Measurements from ENCODE around the gene RBM4. TPM values are rescaled to one million over a fixed set of nuclear protein-coding genes. Genes with fewer than 3 reads are reported as not detected.

RBM4 gene
- total and polyA plus RNA-seq, 9 of the 15 experiments (the other 6 are each of a cell fraction or from before 2014, with no cell fraction given): 81.6 to 233 (median 122) TPM

DNA sequence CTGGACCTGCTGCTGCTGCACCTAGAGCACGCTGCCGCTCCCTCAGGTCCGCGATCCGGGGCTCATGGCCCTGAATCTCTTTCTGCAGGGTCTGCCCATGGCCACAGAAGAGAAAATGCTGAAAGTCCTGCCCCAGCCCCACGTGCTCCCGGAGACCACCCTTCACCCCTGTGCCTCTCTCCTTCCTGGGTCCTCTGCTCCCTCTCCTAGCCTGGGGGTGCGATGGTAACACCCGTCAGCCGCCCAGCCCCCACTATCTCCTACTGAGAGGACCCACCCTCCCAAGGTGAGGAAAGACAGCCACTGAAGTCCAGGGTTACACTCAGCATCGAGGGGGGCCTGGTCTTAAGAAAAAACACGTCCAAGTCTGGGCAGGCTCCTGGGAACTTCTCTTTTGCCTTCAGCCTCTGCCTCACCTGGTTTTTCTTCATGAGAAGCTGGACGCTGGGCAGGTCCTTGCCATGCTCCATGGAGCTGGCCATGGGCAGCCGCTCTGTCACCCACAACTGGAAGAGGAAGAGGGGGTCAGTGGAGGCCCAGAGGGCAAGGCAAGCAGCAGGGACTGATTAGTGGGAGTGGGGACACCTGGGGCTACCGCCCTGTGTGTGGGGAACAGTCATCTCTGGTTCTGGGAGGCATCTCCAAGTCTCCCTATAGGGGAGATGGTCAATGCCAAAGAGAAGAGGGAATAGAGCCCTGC is 55.0 kb downstream of the RBM4 start:
- H3K9me1 ChIP-seq (ENCODE audit: control insufficient read depth, insufficient read depth, low read length): no peaks in the 10 kb centered on the region

DNA sequence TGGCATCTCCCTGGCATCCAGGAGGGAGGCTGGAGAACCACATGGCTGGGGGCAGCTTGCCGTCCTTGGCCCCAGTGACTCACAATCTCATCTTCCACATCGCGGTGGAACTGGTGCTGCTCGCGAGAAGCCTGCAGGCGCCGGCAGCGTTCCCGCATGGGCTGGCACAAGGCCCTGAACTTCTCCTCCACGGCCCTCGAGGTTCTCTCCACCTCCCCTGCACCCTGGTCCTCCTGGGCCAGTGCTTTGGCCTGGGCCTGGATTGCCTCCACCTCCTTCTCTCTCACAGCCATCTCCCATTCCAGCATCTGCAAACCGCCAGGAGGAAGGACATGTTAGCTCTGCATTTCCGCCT is 55.5 kb downstream of the RBM4 start:
- POLR2A ChIA-PET: interaction anchor here (0.7 kb wide), 1 partner anchor 136 kb away, joined by 3 read pairs; no protein-coding TSS in a partner anchor

More for the DNA sequence above, 55.0 kb downstream of the RBM4 start:
- TF ChIP-seq RBFOX2 (IDR thresholded peaks at IDR 0.05; ENCODE audit: low read depth, low read length) (peak; percentile 25; the same call in 1 of the 2 replicates), RBM22 (IDR thresholded peaks at IDR 0.05; ENCODE audit: low read depth, low read length, poor library complexity, severe bottlenecking) (peak; percentile 38), ZNF263 (CRISPR knock-in tag; IDR thresholded peaks at IDR 0.05; ENCODE audit: borderline replicate concordance) (no peak)
- no TSS peak for BruUV-seq (replicated peaks)
- ChIA-PET CTCF (ENCODE audit: low intra/inter-chr PET ratio) (interaction anchor here (0.8 to 4.4 kb wide), 5 partner anchors 136 to 192 kb away, joined by 3 to 73 read pairs (median 4); no protein-coding TSS in a partner anchor), POLR2A (interaction anchor here (0.7 to 2.1 kb wide), 3 partner anchors 8 to 141 kb away, joined by 3 to 7 read pairs (median 3); no protein-coding TSS in a partner anchor)
- FAIRE-seq (no peak), DNase-seq (ENCODE audit: extremely low read depth in 1 of 4, low spot score in 3 of 4) (no peak), ATAC-seq (no peak)
- peak overlapping the region in 1 of 2 experiments; percentile 62; a peak in 1 of 4 replicates for H3K9ac ChIP-seq (ENCODE audit: insufficient read depth in 1 of 2, low read depth in 2 of 2, low read length in 2 of 2)
- H4K20me1 ChIP-seq (replicated peaks; ENCODE audit: control insufficient read depth, insufficient read depth, low read length): 0 out of 2 replicates have a peak, but pooled peaks cover 4% of the 10 kb centered on the region
- no peaks in the 10 kb centered on the region for H3K9me3 ChIP-seq (replicated peaks; ENCODE audit: control insufficient read depth, insufficient read depth, low read depth, low read length)
- H3K27me3 ChIP-seq (ENCODE audit: control insufficient read depth in 2 of 2, insufficient read depth in 2 of 2, low read length in 2 of 2): no peaks in the 10 kb centered on the region
- H3K27ac ChIP-seq (ENCODE audit: extremely low read depth, low read depth, low read length): no peak overlapping the region
- in situ Hi-C loops (cut with MboI) (loop anchor here (5.0 kb wide), 2 partner anchors 139 to 289 kb away; no protein-coding TSS in a partner anchor), intact Hi-C loops (cut with micrococcal nuclease) (loop anchor here (1.0 to 2.0 kb wide), 3 partner anchors 141 to 283 kb away; no protein-coding TSS in a partner anchor)
- no peak overlapping the region for H2AFZ ChIP-seq (ENCODE audit: low read depth, low read length)
- H3K4me3 ChIP-seq: no peak overlapping the region
- H3K4me2 ChIP-seq (ENCODE audit: insufficient read depth, low read length): no peak overlapping the region
- H3K79me2 ChIP-seq (ENCODE audit: control insufficient read depth, insufficient read depth, low read length): no peaks in the 10 kb centered on the region
- WGBS (ENCODE audit: insufficient coverage, low coverage, missing lambda C conversion rate): 90% methylated on average over 14 of the region's 15 CpGs
- peaks cover 90% of the 10 kb centered on the region; the same call in 2 of the 3 replicates for H3K36me3 ChIP-seq (ENCODE audit: control insufficient read depth, insufficient read depth, low read length)
- H3K4me1 ChIP-seq (replicated peaks in 1 of 2; ENCODE audit: control insufficient read depth in 2 of 2, insufficient read depth in 2 of 2, low read length in 2 of 2): peaks cover 0 to 22% of the 10 kb centered on the region in 2 experiments; a peak in 2 of 5 replicates

More for the DNA sequence above, 55.5 kb downstream of the RBM4 start:
- no peak for DNase-seq (ENCODE audit: extremely low read depth in 1 of 4, low spot score in 3 of 4)
- Histone ChIP-seq H3K36me3 (ENCODE audit: control insufficient read depth, insufficient read depth, low read length) (peaks cover 90% of the 10 kb centered on the region; the same call in 2 of the 3 replicates), H3K27ac (ENCODE audit: extremely low read depth, low read depth, low read length) (no peak overlapping the region), H2AFZ (ENCODE audit: low read depth, low read length) (no peak overlapping the region), H3K4me2 (ENCODE audit: insufficient read depth, low read length) (no peak overlapping the region), H3K9ac (ENCODE audit: insufficient read depth in 1 of 2, low read depth in 2 of 2, low read length in 2 of 2) (peak overlapping the region in 1 of 2 experiments; percentile 55; a peak in 1 of 4 replicates), H3K9me1 (ENCODE audit: control insufficient read depth, insufficient read depth, low read length) (no peaks in the 10 kb centered on the region), H3K9me3 (replicated peaks; ENCODE audit: control insufficient read depth, insufficient read depth, low read depth, low read length) (no peaks in the 10 kb centered on the region), H4K20me1 (replicated peaks; ENCODE audit: control insufficient read depth, insufficient read depth, low read length) (0 out of 2 replicates have a peak, but pooled peaks cover 4% of the 10 kb centered on the region), H3K4me3 (no peak overlapping the region), H3K79me2 (ENCODE audit: control insufficient read depth, insufficient read depth, low read length) (no peaks in the 10 kb centered on the region), H3K27me3 (ENCODE audit: control insufficient read depth in 2 of 2, insufficient read depth in 2 of 2, low read length in 2 of 2) (no peaks in the 10 kb centered on the region), H3K4me1 (replicated peaks in 1 of 2; ENCODE audit: control insufficient read depth in 2 of 2, insufficient read depth in 2 of 2, low read length in 2 of 2) (peaks cover 0 to 23% of the 10 kb centered on the region in 2 experiments; a peak in 2 of 5 replicates)
- TF ChIP-seq BRD9 (IDR thresholded peaks at IDR 0.05; ENCODE audit: low read depth, partially characterized antibody) (no peak), ELF1 (tag; IDR thresholded peaks at IDR 0.05) (no peak), MAZ (CRISPR knock-in tag; conservative IDR thresholded peaks at IDR 0.05 in 1 of 2, IDR thresholded peaks at IDR 0.05 in 1 of 2) (no peak), EZH2 (IDR thresholded peaks at IDR 0.05; ENCODE audit: borderline replicate concordance, low read depth, low read length) (no peak), EHMT2 (IDR thresholded peaks at IDR 0.05) (no peak), POLR2G (IDR thresholded peaks at IDR 0.05; ENCODE audit: low read depth, low read length) (peak; percentile 48), MEF2D (tag; conservative IDR thresholded peaks at IDR 0.05; ENCODE audit: low read depth) (no peak), ETS2 (tag; IDR thresholded peaks at IDR 0.05; ENCODE audit: borderline replicate concordance, poor library complexity, severe bottlenecking) (no peak)
- TF ChIP-seq, protein P1, sequence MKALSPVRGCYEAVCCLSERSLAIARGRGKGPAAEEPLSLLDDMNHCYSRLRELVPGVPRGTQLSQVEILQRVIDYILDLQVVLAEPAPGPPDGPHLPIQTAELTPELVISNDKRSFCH (CRISPR knock-in tag; IDR thresholded peaks at IDR 0.05): no peak
- TF ChIP-seq, protein P1 (tag; IDR thresholded peaks at IDR 0.05): no peak
- FAIRE-seq: no peak
- ATAC-seq: no peak
- WGBS (ENCODE audit: insufficient coverage, low coverage, missing lambda C conversion rate): 87% methylated on average over 13 of the region's 13 CpGs
- intact Hi-C loops (cut with micrococcal nuclease): loop anchor here (1.0 to 2.0 kb wide), 3 partner anchors 140 to 283 kb away; no protein-coding TSS in a partner anchor
- no TSS peak for BruUV-seq (replicated peaks)
- in situ Hi-C loops (cut with MboI): loop anchor here (5.0 kb wide), 2 partner anchors 138 to 288 kb away; no protein-coding TSS in a partner anchor
- CTCF ChIA-PET (ENCODE audit: low intra/inter-chr PET ratio): interaction anchor here (0.7 to 4.4 kb wide), 8 partner anchors 135 to 286 kb away, joined by 3 to 73 read pairs (median 7); partner anchors contain the start of gene C11orf86
